ENCODE results near the gene COX7B2.
A peak's percentile ranks its signal among the peaks of the same experiment; 100 is the strongest.

Gene COX7B2

GRCh38 chr4:46908148-46908547, 897 bp downstream of the COX7B2 start:
- DNase-seq = no peak
- in situ Hi-C loops (cut with HindIII; ENCODE audit: low pct_ligation_motif_present, low pct_unique_long_range_greater_than_20kb, low sequenced_read_pairs) = no loop called here

GRCh38 chr4:46900082-46900481, 9.0 kb downstream of the COX7B2 start:
- DNase-seq = no peak
- in situ Hi-C loops (cut with HindIII; ENCODE audit: low pct_ligation_motif_present, low pct_unique_long_range_greater_than_20kb, low sequenced_read_pairs) = no loop called here

GRCh38 chr4:46894826-46895225, 14.2 kb downstream of the COX7B2 start:
- DNase-seq = no peak
- in situ Hi-C loops (cut with HindIII; ENCODE audit: low pct_ligation_motif_present, low pct_unique_long_range_greater_than_20kb, low sequenced_read_pairs) = no loop called here

GRCh38 chr4:46890056-46890455, 19.0 kb downstream of the COX7B2 start:
- in situ Hi-C loops (cut with HindIII; ENCODE audit: low pct_ligation_motif_present, low pct_unique_long_range_greater_than_20kb, low sequenced_read_pairs) = no loop called here
- no peak for DNase-seq

GRCh38 chr4:46889410-46889809, 19.6 kb downstream of the COX7B2 start:
- DNase-seq = no peak
- in situ Hi-C loops (cut with HindIII; ENCODE audit: low pct_ligation_motif_present, low pct_unique_long_range_greater_than_20kb, low sequenced_read_pairs) = no loop called here

- in situ Hi-C loops (cut with HindIII; ENCODE audit: low pct_ligation_motif_present, low pct_unique_long_range_greater_than_20kb, low sequenced_read_pairs) = no loop called here
- peak; percentile 10 for DNase-seq
Measured at GRCh38 chr4:46886711-46887110, 22.3 kb downstream of the COX7B2 start.

GRCh38 chr4:46878641-46879040, 30.4 kb downstream of the COX7B2 start:
- no peak for DNase-seq
- in situ Hi-C loops (cut with HindIII; ENCODE audit: low pct_ligation_motif_present, low pct_unique_long_range_greater_than_20kb, low sequenced_read_pairs) = no loop called here

GRCh38 chr4:46874811-46875210, 34.2 kb downstream of the COX7B2 start:
- in situ Hi-C loops (cut with HindIII; ENCODE audit: low pct_ligation_motif_present, low pct_unique_long_range_greater_than_20kb, low sequenced_read_pairs) = no loop called here

GRCh38 chr4:46870411-46870810, 38.6 kb downstream of the COX7B2 start:
- no peak for DNase-seq
- in situ Hi-C loops (cut with HindIII; ENCODE audit: low pct_ligation_motif_present, low pct_unique_long_range_greater_than_20kb, low sequenced_read_pairs) = no loop called here

More at GRCh38 chr4:46874811-46875210, 34.2 kb downstream of the COX7B2 start:
- DNase-seq = no peak

- in situ Hi-C loops (cut with HindIII; ENCODE audit: low pct_ligation_motif_present, low pct_unique_long_range_greater_than_20kb, low sequenced_read_pairs) = no loop called here
- DNase-seq = no peak
Measured at GRCh38 chr4:46856333-46856732, 52.7 kb downstream of the COX7B2 start.

- no peak for DNase-seq
- in situ Hi-C loops (cut with HindIII; ENCODE audit: low pct_ligation_motif_present, low pct_unique_long_range_greater_than_20kb, low sequenced_read_pairs) = no loop called here
Measured at GRCh38 chr4:46852800-46853199, 56.2 kb downstream of the COX7B2 start.

GRCh38 chr4:46850026-46850425, 59.0 kb downstream of the COX7B2 start:
- in situ Hi-C loops (cut with HindIII; ENCODE audit: low pct_ligation_motif_present, low pct_unique_long_range_greater_than_20kb, low sequenced_read_pairs) = no loop called here
- DNase-seq = no peak

- in situ Hi-C loops (cut with HindIII; ENCODE audit: low pct_ligation_motif_present, low pct_unique_long_range_greater_than_20kb, low sequenced_read_pairs) = no loop called here
Measured at GRCh38 chr4:46844325-46844917, 64.6 kb downstream of the COX7B2 start.

GRCh38 chr4:46839128-46839527, 69.9 kb downstream of the COX7B2 start:
- in situ Hi-C loops (cut with HindIII; ENCODE audit: low pct_ligation_motif_present, low pct_unique_long_range_greater_than_20kb, low sequenced_read_pairs) = no loop called here
- no peak for DNase-seq

More at GRCh38 chr4:46844325-46844917, 64.6 kb downstream of the COX7B2 start:
- peak; percentile 52 for DNase-seq

GRCh38 chr4:46837639-46838038, 71.4 kb downstream of the COX7B2 start:
- no peak for DNase-seq
- in situ Hi-C loops (cut with HindIII; ENCODE audit: low pct_ligation_motif_present, low pct_unique_long_range_greater_than_20kb, low sequenced_read_pairs) = no loop called here

GRCh38 chr4:46836584-46836983, 72.5 kb downstream of the COX7B2 start:
- in situ Hi-C loops (cut with HindIII; ENCODE audit: low pct_ligation_motif_present, low pct_unique_long_range_greater_than_20kb, low sequenced_read_pairs) = no loop called here
- DNase-seq = no peak

- in situ Hi-C loops (cut with HindIII; ENCODE audit: low pct_ligation_motif_present, low pct_unique_long_range_greater_than_20kb, low sequenced_read_pairs) = no loop called here
Measured at GRCh38 chr4:46830971-46831454, 78.0 kb downstream of the COX7B2 start.

GRCh38 chr4:46820154-46820553, 88.9 kb downstream of the COX7B2 start:
- in situ Hi-C loops (cut with HindIII; ENCODE audit: low pct_ligation_motif_present, low pct_unique_long_range_greater_than_20kb, low sequenced_read_pairs) = no loop called here
- DNase-seq = no peak

More at GRCh38 chr4:46830971-46831454, 78.0 kb downstream of the COX7B2 start:
- no peak for DNase-seq

GRCh38 chr4:46819095-46819494, 90.0 kb downstream of the COX7B2 start:
- DNase-seq = no peak
- in situ Hi-C loops (cut with HindIII; ENCODE audit: low pct_ligation_motif_present, low pct_unique_long_range_greater_than_20kb, low sequenced_read_pairs) = no loop called here

GRCh38 chr4:46818604-46819003, 90.4 kb downstream of the COX7B2 start:
- no peak for DNase-seq
- in situ Hi-C loops (cut with HindIII; ENCODE audit: low pct_ligation_motif_present, low pct_unique_long_range_greater_than_20kb, low sequenced_read_pairs) = no loop called here

- in situ Hi-C loops (cut with HindIII; ENCODE audit: low pct_ligation_motif_present, low pct_unique_long_range_greater_than_20kb, low sequenced_read_pairs) = no loop called here
- no peak for DNase-seq
Measured at GRCh38 chr4:46817806-46818205, 91.2 kb downstream of the COX7B2 start.

Data from ACHN (cell line).